Activated T-helper 2 cell treated with anti-CD3 and anti-CD28 coated beads, Interferon-gamma antibody, Interleukin-2, Interleukin-4, amounts not matched to agents 10 μg/mL and 5 μg/mL and 100 μg/mL, durations not matched to agents 14 hours and 24 hours and 36 hours (primary cell): ENCODE data around the gene CRELD2. TPM values are rescaled to one million over a fixed set of nuclear protein-coding genes. Genes with fewer than 3 reads are reported as not detected.

Experiments
- DNase-seq: peaks from one replicate; pipeline ENCODE4 v3.0.0; 2021; ENCODE audit warnings: low spot score
- H3K27ac Mint-ChIP-seq: one replicate; pipeline ENCODE4 v1.8.0; 2021; ENCODE audit warnings: mixed read lengths
- H3K27me3 Mint-ChIP-seq: one replicate; pipeline ENCODE4 v1.8.0; 2021; ENCODE audit warnings: low read depth, mixed read lengths
- H3K36me3 Mint-ChIP-seq: one replicate; pipeline ENCODE4 v1.8.0; 2021; ENCODE audit warnings: low read depth, mixed read lengths
- H3K4me1 Mint-ChIP-seq: one replicate; pipeline ENCODE4 v1.8.0; 2021; ENCODE audit warnings: low read depth, mixed read lengths
- H3K4me3 Mint-ChIP-seq: one replicate; pipeline ENCODE4 v1.8.0; 2021; ENCODE audit warnings: low read depth, mild to moderate bottlenecking, moderate library complexity, mixed read lengths
- H3K9me3 Mint-ChIP-seq: one replicate; pipeline ENCODE4 v1.8.0; 2021; ENCODE audit warnings: mixed read lengths
- intact Hi-C: fragments of 100-400 bp; cut with micrococcal nuclease; formaldehyde crosslinking; loops from one replicate; pipeline ENCODE4 v1.15.1; 2023
- total RNA-seq: library from RNA; stranded (reverse); gene quantifications from 2 replicates; pipeline ENCODE4 v1.2.3, GENCODE V29; 2022

CRELD2 gene
- total RNA-seq, 1 donor from 2014 or later: 49.9 TPM

DNA sequence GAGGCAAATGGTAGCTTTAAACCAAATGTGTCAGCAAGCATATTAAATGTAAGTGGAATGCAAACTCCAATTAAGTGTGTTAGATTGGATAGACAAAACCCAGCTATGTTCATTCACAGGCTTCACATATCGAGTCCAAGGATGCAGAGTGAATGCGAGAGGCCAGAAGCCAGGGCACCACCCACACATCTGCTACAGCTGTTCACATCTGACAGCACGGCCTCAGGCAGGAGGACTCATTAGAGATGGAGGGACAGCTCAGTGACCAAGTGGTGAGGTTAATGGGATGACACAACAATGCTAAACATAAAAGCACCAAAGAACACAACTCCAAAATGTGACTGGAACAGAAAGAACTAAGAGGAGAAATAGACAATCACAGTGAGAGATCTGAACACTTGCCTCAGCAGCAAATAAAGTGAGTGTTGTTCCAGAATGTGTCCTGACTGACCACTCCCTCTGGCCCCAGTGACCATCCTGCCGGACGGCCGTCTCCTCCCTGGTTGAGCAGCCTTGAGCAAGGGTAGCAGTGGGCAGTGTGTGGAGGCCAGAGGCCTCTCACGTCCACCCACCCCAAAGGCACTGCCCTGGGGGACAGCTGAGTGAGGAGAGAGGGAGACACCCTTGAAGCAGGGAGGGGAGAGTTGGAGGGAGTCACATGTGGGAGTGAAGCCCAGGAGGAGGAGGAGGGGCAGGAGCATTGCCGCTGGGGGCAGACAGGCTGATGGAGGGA, 23.9 kb upstream of the CRELD2 start:
- no peaks in the 10 kb centered on the region for H3K4me1 Mint-ChIP-seq
- no peaks in the 10 kb centered on the region for H3K9me3 Mint-ChIP-seq
- no peak overlapping the region for H3K27ac Mint-ChIP-seq
- no peak for DNase-seq
- H3K36me3 Mint-ChIP-seq: peaks cover 68% of the 10 kb centered on the region
- H3K4me3 Mint-ChIP-seq: no peak overlapping the region
- intact Hi-C loops: no loop called here
- H3K27me3 Mint-ChIP-seq: no peaks in the 10 kb centered on the region

DNA sequence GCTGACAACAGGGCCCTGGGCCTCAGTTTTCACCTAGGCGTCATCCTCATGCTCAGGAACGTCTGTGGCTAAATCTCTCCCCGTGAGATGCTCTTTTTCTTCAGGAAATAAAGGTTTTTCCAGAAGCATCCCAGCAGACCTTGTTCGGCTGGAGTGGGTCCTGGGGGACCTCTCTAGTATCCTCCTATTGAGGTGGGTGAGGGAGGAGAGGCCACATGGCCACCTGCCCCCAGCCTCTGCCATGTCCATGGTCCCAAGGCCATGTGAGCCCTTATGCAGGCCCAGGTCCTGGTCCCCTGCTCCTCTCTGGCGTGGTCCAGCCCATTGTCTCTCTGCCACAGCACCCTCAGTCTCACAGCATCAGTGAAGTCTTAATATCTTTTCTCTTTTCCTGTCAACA, 22.2 kb upstream of the CRELD2 start:
- H3K27ac Mint-ChIP-seq: no peak overlapping the region
- H3K27me3 Mint-ChIP-seq: no peaks in the 10 kb centered on the region
- peaks cover under 1% of the 10 kb centered on the region for H3K9me3 Mint-ChIP-seq
- no peak for DNase-seq
- peaks cover 66% of the 10 kb centered on the region for H3K36me3 Mint-ChIP-seq
- no peak overlapping the region for H3K4me3 Mint-ChIP-seq
- intact Hi-C loops: no loop called here
- peaks cover 1% of the 10 kb centered on the region for H3K4me1 Mint-ChIP-seq

DNA sequence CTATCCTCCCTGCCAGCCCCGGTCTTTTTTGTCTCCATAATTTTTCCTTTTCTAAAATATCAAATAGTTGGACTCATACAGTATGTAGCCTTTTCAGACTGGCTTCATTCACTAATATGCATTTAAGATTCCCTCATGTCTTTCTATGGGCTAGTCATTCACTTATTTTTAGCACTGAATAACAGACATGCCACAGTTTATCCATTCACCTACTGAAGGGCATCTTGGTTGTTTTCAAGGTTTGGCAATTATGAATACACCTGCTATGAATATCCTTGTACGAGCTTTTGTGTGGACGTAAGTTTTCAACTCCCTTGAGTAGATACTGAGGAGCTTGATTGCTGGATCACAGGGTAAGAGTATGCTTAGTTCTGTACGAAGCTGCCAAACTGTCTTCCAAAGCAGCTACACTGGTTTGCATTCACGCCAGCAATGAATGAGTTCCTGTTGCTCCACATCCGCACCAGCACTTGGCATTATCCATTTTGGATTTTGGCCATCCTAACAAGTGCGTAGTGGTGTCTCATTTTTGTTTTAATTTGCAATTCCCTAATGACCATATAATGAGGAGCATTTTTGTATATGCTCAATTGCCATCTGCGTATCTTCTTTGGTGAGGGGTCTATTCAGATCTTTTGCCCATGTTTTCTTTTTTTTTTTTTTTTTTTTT, 21.3 kb upstream of the CRELD2 start:
- H3K27me3 Mint-ChIP-seq: no peaks in the 10 kb centered on the region
- intact Hi-C loops: no loop called here
- H3K4me1 Mint-ChIP-seq: peaks cover 1% of the 10 kb centered on the region
- no peak overlapping the region for H3K27ac Mint-ChIP-seq
- peaks cover 69% of the 10 kb centered on the region for H3K36me3 Mint-ChIP-seq
- peaks cover 3% of the 10 kb centered on the region for H3K9me3 Mint-ChIP-seq
- H3K4me3 Mint-ChIP-seq: no peak overlapping the region
- DNase-seq: no peak

DNA sequence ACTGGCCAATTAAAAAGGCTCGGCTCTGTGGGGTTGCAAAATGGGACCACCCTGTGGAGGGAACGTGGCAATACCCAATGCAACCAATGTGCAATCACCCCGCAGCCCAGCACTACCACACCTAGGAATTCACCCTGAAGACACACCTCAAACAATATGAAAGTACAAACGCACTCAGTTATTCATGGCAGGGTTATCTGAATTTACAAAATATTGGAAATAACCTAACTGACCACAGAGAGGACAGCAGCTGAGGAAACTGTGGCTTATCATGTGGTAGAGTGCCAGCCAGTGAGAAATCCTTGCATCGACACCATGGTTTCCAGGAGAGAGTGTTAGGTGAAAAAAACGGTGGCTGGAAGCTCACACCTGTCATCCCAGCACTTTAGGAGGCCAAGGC, 18.9 kb upstream of the CRELD2 start:
- H3K27me3 Mint-ChIP-seq: no peaks in the 10 kb centered on the region
- peaks cover 3% of the 10 kb centered on the region for H3K9me3 Mint-ChIP-seq
- no peak for DNase-seq
- H3K4me1 Mint-ChIP-seq: peaks cover 1% of the 10 kb centered on the region
- H3K4me3 Mint-ChIP-seq: no peak overlapping the region
- H3K27ac Mint-ChIP-seq: no peak overlapping the region
- H3K36me3 Mint-ChIP-seq: peaks cover 69% of the 10 kb centered on the region
- intact Hi-C loops: no loop called here

DNA sequence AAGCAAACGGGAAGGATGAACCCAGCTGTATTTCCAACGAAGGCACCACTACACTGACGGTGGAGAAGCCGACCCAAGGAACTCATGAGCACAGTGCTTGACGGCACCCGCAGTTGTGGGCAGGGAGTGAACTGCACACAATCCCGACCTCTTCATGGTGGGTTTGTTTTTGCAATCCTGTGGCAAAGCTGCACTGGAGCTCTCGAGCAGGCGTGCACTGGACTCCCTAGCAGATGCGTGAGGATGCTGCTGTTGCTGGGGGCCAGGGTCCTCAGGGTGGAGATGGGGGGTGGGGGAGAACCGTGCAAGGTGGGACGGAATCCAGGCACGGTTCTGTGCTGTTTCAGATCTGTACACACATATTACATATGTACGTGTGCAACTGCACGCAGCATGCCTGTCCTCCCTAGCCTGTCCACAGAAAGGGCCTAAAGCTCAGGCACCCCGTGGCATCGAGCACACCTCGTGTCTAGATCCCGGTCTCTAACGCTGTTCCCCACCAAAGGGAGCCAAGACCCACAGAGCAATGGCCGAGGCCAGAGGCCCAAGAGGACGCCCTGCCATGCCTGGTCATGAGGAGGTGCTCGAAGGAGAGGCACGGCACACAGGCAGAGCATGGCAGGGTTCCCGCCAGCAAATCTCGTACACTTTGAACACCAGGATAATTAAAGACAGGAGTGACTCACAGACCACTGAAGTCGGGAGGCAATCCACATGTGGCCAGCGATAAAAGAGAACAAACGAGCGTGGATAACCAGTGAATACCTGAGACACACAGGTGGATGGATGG, 17.8 kb upstream of the CRELD2 start:
- Mint-ChIP-seq H3K36me3 (peaks cover 74% of the 10 kb centered on the region), H3K9me3 (peaks cover 3% of the 10 kb centered on the region), H3K27ac (no peak overlapping the region), H3K4me1 (peaks cover 1% of the 10 kb centered on the region), H3K4me3 (no peak overlapping the region), H3K27me3 (no peaks in the 10 kb centered on the region)
- no peak for DNase-seq
- intact Hi-C loops: no loop called here

DNA sequence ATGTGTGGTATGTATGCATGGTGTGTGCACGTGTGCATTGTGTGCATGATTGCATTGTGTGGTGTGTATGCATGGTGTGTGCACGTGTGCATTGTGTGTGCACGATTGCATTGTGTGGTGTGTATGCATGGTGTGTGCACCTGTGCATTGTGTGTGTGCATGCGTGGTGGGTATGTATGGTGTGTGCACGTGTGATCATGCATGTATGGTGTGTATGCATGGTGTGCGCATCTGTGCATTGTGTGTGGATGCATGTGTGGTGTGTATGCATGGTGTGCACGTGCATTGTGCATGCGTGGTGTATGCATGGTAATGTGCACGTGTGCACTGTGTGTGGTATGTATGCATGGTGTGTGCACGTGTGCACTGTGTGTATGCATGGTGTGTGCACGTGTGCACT, 17.0 kb upstream of the CRELD2 start:
- Mint-ChIP-seq H3K36me3 (peaks cover 76% of the 10 kb centered on the region), H3K4me3 (no peak overlapping the region), H3K4me1 (peaks cover 1% of the 10 kb centered on the region), H3K27me3 (no peaks in the 10 kb centered on the region), H3K9me3 (peaks cover 3% of the 10 kb centered on the region), H3K27ac (no peak overlapping the region)
- intact Hi-C loops: no loop called here
- DNase-seq: no peak

DNA sequence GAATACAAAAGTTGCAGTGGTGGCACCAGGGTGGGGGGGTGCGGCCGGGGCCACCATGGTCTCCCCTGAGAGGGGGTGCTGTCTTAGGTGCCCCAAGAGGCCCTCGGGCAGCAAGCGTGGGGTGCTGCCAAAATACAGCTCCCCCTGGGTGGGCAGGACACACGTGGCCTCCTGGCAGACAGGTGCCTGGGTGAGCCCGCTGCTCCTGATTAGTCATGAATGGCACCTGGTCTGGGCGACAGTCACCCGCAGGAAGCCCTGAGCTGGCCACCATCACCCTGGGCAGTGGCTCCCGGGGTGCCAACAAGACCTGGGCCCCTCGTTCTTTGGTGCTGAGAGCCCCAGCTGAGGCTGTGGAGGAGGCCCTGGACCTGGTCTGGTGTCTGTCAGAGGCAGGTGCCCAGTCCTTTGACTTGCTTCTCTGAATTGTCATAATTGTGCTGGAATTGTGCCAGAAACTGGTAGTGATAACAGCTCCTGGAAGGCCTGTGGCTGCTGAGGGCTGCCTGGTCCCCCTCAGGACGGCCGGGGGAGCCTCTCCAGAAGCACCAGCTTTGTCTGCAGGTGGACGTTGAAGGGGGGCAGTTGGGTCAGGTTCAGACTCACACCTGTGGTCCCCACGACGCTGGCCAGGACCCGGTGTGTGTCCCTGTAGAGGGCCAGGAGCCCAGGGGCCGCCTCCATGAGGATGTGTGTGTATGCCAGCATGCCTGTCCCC, 15.0 kb upstream of the CRELD2 start:
- Mint-ChIP-seq H3K4me1 (peaks cover 1% of the 10 kb centered on the region), H3K27ac (no peak overlapping the region), H3K9me3 (peaks cover 3% of the 10 kb centered on the region), H3K36me3 (peaks cover 73% of the 10 kb centered on the region), H3K4me3 (no peak overlapping the region), H3K27me3 (no peaks in the 10 kb centered on the region)
- no peak for DNase-seq
- intact Hi-C loops: no loop called here

DNA sequence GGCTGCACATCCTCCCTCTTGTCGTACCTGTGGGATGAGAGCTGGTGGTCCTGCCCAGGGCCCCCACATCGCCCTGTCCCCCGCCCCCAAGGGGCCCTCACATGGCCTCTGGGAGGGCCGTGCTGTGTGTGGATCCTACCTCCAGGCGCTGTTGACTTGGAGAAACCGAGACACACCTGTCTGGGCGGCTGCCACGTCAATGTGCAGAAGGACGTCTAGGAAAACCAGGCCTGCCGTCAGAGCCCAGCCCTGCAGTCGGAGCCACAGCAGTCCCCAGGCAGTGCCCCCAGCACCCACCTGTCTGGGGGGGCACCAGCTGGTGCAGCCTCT, 14.4 kb upstream of the CRELD2 start:
- peaks cover 73% of the 10 kb centered on the region for H3K36me3 Mint-ChIP-seq
- H3K27ac Mint-ChIP-seq: no peak overlapping the region
- peaks cover 3% of the 10 kb centered on the region for H3K9me3 Mint-ChIP-seq
- H3K4me3 Mint-ChIP-seq: no peak overlapping the region
- intact Hi-C loops: no loop called here
- H3K27me3 Mint-ChIP-seq: no peaks in the 10 kb centered on the region
- H3K4me1 Mint-ChIP-seq: peaks cover 1% of the 10 kb centered on the region
- DNase-seq: no peak

DNA sequence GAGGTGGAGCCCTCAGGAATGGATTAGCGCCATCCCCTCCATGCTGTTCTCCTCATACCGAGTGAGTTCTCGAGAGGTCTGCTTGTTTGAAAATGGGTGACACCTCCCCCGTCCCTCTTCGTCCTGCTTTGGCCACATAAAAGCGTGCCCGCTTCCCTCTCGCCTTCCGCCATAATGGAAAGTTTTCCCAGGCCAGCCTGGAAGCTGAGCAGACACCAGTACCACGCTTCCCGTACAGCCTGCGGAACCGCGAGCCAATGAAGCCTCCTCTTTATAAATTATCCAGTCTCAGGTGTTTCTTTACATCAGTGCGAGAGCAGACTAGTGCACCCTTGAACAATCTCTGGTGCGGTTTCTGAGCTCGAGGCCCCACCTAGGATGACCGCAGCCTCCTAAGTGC, 13.0 kb upstream of the CRELD2 start:
- Mint-ChIP-seq H3K9me3 (peaks cover 3% of the 10 kb centered on the region), H3K27me3 (no peaks in the 10 kb centered on the region), H3K4me1 (no peaks in the 10 kb centered on the region), H3K27ac (no peak overlapping the region), H3K36me3 (peaks cover 71% of the 10 kb centered on the region), H3K4me3 (no peak overlapping the region)
- no peak for DNase-seq
- intact Hi-C loops: no loop called here

DNA sequence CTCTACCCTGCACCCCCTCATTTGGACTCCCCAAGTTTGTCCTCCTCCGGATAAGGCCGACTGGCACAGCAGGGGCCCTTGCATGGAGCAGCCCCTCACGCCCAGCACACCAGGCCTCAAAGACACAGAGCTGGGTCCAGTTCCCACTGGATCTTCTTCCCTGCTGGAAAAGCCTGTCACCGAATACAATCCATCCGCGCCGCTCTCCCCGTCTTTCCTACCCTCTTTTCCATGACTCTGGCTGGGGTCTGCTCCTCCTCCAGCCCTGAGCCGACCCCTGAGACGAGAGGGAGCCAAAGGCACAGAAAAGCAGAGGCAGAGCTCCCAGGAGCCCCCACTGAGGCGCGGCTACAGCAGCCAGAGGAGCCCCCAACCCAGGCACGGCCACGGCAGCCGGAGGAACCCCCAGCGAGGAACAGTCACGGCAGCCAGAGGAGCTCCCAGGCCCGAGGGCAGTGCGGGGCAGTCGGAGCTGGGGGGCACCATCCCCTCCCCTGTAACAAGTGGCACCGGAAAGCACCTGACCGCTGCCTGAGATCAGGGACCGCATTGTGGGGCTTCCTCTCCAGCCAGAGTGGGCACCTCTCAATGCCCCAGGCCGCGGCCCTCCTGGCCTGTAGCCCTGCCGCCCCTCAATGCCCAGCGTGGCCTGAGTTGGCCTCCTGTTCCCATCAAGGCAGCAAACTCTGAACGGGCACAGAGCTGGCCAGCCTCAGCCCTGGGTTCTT, 12.2 kb upstream of the CRELD2 start:
- Mint-ChIP-seq H3K27ac (no peak overlapping the region), H3K9me3 (peaks cover 3% of the 10 kb centered on the region), H3K4me3 (no peak overlapping the region), H3K36me3 (peaks cover 64% of the 10 kb centered on the region), H3K4me1 (no peaks in the 10 kb centered on the region), H3K27me3 (no peaks in the 10 kb centered on the region)
- DNase-seq: no peak
- intact Hi-C loops: no loop called here

DNA sequence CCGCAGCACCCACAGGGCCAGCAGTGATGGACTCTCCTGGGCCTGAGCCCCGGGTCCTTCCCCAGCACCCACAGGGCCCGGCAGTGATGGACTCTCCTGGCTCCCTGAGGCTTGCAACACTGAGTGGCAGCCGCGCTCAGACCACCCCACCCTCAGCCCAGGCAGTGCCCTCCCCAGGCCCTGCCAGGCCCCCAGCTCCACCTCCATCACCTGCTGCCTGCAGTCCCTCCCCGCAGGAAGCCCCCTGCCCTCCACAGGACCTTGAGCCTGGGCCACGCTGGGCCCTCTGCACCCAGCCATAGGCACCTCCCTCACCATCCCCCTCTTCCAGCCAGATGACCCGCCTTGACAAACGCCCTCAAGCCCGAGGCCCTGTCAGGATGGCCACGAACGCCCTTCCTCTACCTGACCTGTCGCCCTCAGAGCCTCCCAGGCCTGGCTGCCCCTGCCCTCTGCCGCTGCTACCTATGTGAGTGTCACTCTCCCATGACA, 11.6 kb upstream of the CRELD2 start:
- H3K4me3 Mint-ChIP-seq: no peak overlapping the region
- intact Hi-C loops: no loop called here

DNA sequence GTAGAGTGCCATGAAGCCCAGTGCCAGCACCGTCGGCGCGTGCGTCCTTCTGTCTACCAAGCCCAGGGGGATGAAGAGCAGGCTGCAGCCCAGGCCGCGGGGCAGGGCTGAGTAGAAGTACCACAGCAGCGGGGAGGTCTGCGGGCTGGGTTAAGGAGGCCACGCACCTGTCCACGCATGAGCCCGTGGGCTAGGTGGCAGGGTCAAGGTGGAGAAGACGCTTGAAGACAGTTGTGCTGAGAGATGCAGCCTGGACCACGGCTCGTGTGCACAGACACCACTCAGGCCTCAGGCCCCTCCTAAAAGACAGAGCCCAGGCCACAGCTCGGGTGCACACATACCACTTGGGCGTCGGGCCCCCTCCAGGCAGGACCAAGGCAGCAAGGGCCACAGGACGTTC, 10.6 kb upstream of the CRELD2 start:
- Mint-ChIP-seq H3K27me3 (no peaks in the 10 kb centered on the region), H3K27ac (no peak overlapping the region), H3K9me3 (no peaks in the 10 kb centered on the region), H3K4me3 (no peak overlapping the region), H3K36me3 (peaks cover 54% of the 10 kb centered on the region), H3K4me1 (no peaks in the 10 kb centered on the region)
- intact Hi-C loops: no loop called here
- DNase-seq: no peak

More for the DNA sequence above, 11.6 kb upstream of the CRELD2 start:
- H3K36me3 Mint-ChIP-seq: peaks cover 58% of the 10 kb centered on the region
- H3K27me3 Mint-ChIP-seq: no peaks in the 10 kb centered on the region
- H3K27ac Mint-ChIP-seq: no peak overlapping the region
- no peaks in the 10 kb centered on the region for H3K4me1 Mint-ChIP-seq
- no peak for DNase-seq
- no peaks in the 10 kb centered on the region for H3K9me3 Mint-ChIP-seq
